ENCODE data around the gene OR5H14.

DNA sequence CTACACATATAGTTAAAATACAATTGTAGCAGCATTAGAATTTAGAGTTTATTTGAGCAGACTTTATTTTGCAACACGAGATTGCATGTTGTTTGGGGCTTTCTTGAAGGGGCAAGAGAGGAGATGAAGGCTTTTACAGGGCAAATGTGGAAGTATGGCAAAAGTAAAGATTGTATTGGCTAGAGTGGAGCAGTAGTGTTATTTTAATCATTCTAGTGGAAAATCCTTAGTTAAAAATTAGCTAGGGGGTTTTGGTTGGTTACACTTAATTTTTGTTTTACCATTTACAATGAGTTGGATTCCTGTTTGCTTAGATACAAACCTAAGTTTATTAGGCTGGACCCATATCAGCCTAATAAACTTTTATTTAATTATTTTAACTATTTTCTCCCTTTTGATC, 23.8 kb downstream of the OR5H14 start:
- TF ChIP-seq, protein P1, sequence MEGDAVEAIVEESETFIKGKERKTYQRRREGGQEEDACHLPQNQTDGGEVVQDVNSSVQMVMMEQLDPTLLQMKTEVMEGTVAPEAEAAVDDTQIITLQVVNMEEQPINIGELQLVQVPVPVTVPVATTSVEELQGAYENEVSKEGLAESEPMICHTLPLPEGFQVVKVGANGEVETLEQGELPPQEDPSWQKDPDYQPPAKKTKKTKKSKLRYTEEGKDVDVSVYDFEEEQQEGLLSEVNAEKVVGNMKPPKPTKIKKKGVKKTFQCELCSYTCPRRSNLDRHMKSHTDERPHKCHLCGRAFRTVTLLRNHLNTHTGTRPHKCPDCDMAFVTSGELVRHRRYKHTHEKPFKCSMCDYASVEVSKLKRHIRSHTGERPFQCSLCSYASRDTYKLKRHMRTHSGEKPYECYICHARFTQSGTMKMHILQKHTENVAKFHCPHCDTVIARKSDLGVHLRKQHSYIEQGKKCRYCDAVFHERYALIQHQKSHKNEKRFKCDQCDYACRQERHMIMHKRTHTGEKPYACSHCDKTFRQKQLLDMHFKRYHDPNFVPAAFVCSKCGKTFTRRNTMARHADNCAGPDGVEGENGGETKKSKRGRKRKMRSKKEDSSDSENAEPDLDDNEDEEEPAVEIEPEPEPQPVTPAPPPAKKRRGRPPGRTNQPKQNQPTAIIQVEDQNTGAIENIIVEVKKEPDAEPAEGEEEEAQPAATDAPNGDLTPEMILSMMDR (conservative IDR thresholded peaks at IDR 0.05; ENCODE audit: low read length): no peak
- no peak for TF ChIP-seq EZH2phosphoT487 (IDR thresholded peaks at IDR 0.05; ENCODE audit: borderline replicate concordance, low read depth, low read length)

Data from OCI-LY7 (cell line).